Measurements from ENCODE around the gene NDUFB10.

GRCh38 chr16:2005646-2006045 is 46.3 kb downstream of the NDUFB10 start:
- TF ChIP-seq CTCF (IDR thresholded peaks at IDR 0.05): no peak
- TF ChIP-seq POLR2A (IDR thresholded peaks at IDR 0.05): no peak

Data from testis (tissue), 2 donors.